GM08714 (cell line): ENCODE data around the gene MBLAC2.

Experiments
- H3K4me3 ChIP-seq: fragments of 200-500 bp; sonication (Bioruptor generic); 2 replicates; pipeline ENCODE4 v1.5.1; 2014; ENCODE audit warnings: mild to moderate bottlenecking, low read length, inconsistent platforms
- ZNF274 ChIP-seq: IDR thresholded peaks from 2 replicates; pipeline ENCODE4 v1.6.1; 2012; ENCODE audit warnings: mild to moderate bottlenecking, low read depth, low read length

MBLAC2 gene

DNA sequence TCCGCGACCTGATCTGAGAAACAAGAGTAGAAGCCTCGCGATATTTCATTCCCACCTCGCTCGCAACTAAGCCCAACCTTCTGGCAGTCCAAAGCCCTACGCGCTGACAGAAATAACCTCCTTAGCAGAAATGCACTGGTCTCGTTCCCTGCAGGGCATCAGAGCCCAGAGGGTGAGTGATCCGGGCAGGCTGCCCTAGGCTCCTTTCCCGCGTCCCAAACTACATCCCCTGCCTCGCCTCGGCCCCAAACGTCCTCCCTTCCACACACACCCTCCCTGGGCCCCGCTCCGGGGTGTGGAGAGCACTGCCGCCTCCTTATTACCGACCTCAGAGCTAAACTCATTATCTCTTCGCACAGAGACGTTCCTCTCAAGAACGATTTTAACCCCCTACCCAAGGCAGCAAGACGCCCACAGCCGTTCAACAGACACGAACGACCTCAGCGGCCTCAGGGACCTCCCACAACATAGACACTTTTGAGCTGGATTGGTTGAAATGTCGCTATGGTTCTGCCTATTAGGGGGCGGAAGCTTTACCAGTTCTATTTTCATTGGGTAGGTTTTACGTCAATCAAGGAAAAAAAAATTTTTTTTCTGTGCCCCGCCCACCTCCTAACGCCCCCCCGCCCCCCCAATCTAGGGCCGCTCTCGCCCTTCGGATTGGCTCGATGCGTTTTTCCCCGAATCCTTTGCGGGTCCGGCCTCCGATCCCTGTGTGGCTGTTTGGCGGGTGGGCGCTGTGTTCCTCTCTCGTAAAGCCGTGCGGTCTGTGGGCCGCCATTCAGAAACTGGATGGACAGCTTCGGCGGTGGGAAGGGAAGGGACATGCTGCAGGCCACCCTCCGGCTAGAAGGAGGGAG, 65.0 kb downstream of the MBLAC2 start, which contains the start of gene CETN3:
CETN3 (minus strand) TSS at position 439 of the 860 bp plus-strand sequence; CDS start at position 344, 95 bp downstream.
- H3K4me3 ChIP-seq = peak within 1 kb of the TSS; percentile 83
- no peak for TF ChIP-seq ZNF274

DNA sequence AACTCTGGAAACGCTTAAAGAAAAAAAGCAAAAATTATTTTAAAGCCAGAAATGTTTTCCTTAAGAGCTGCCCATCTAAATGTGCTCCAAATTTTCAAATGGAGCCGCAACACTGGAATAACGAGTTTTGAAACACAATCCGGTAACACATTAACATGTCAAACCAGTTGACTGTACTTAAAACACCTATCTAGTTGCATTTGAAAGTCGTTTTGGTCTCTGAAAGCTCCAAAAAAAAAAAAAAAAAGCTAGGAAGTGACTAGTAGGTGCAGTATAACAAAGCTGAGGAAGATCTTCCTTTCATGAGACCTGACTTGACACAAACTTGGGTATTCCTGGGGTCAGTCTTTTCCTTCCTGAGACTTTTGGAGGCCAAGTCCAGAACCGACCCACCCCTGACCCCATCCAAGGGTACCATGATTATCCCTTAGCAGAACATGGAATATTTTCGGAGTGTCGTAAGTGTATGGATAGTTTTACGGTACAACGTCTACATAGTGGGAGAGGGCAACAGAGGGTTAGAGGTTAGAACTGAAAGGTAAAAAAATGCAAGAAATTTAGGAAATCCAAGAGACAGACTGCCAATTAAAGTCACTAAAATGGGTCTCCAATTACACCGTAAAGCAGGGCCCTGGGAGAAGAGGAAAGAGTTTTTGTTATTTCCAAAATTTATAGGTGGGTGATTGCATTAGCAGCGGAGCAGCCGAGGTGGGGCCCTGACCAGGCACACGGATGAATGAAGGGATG, 65.8 kb downstream of the MBLAC2 start:
- H3K4me3 ChIP-seq = peak overlapping the region; percentile 78
- no peak for TF ChIP-seq ZNF274
